HepG2 (cell line): ENCODE data around the gene RBM44. TPM values are rescaled to one million over a fixed set of nuclear protein-coding genes. Genes with fewer than 3 reads are reported as not detected.

ENCODE experiments used
- ATAC-seq: fragments of 200-7000 bp; cut with Tn5 transposase; 3 replicates; pipeline ENCODE4 v1.9.1; 2020; ENCODE audit warnings: mild to moderate bottlenecking, moderate library complexity
- BruUV-seq: library from RNA; stranded (reverse); fragments of 400-500 nt; replicated peaks from 2 replicates; lab custom pipeline; 2021; lab: Mats Ljungman, UMichigan
- CTCF ChIA-PET: fragments of 300-600 bp; formaldehyde crosslinking; extraction: SDS; loops from one replicate; lab custom pipeline; 2021; ENCODE audit warnings: low total read pairs, inconsistent platforms, low intra/inter-chr PET ratio; lab: Yijun Ruan, JAX
- POLR2A ChIA-PET: fragments of 350-600 bp; sonication (Branson Sonifier 250); formaldehyde crosslinking; loops from one replicate; lab custom pipeline; 2020; ENCODE audit warnings: antibody characterized with exemption, inconsistent platforms; lab: Yijun Ruan, JAX
- DNase-seq: peaks from one replicate; pipeline ENCODE4 v3.0.0-alpha.2; 2015; ENCODE audit warnings: low spot score
- FAIRE-seq: peaks from 3 replicates; lab custom pipeline; 2011; peaks lifted over from hg19 to GRCh38; lab: Jason Lieb, UNC
- H2AFZ ChIP-seq: one replicate; pipeline ENCODE4 v1.6.1; 2011; ENCODE audit warnings: low read length, inconsistent platforms
- H3K27ac ChIP-seq: fragments of 300-600 bp; 3 replicates; pipeline ENCODE4 v1.8.0; 2011; ENCODE audit warnings: mixed run types, mild to moderate bottlenecking, mixed read lengths, low read length, inconsistent platforms; ENCODE audit not compliant: insufficient read depth; ENCODE audit errors: extremely low read length
- H3K27me3 ChIP-seq, 2 experiments: fragments of 200-600 bp in 1 of 2; 2 replicates in 1 of 2; 3 replicates in 1 of 2; pipeline versions ENCODE4 v1.6.0 to v1.8.0; 2011; ENCODE audit warnings: low read length in 2 of 2, mild to moderate bottlenecking in 2 of 2, moderate library complexity in 2 of 2, inconsistent platforms in 1 of 2; ENCODE audit not compliant: insufficient read depth in 2 of 2, control insufficient read depth in 1 of 2
- H3K36me3 ChIP-seq, 2 experiments: fragments of 200-600 bp in 1 of 2; replicated peaks in 1 of 2; 2 replicates in 1 of 2; 3 replicates in 1 of 2; pipeline versions ENCODE4 v1.5.1 to v1.8.0; 2011; ENCODE audit warnings: low read length in 2 of 2, inconsistent platforms in 1 of 2; ENCODE audit not compliant: insufficient read depth in 2 of 2, control insufficient read depth in 1 of 2
- H3K4me1 ChIP-seq: 2 replicates; pipeline ENCODE4 v1.5.1; 2012; ENCODE audit warnings: low read length, inconsistent platforms; ENCODE audit not compliant: insufficient read depth
- H3K4me2 ChIP-seq: 2 replicates; pipeline ENCODE4 v1.6.0; 2011; ENCODE audit warnings: low read depth, low read length, inconsistent platforms
- H3K4me3 ChIP-seq, 3 experiments: fragments of 200-600 bp in 1 of 3; sonication (generic), shearing (Covaris generic) in 1 of 3; replicated peaks in 1 of 3; 2 replicates each; pipeline ENCODE4 v1.5.1; 2011 to 2016; ENCODE audit warnings: low read length in 3 of 3, inconsistent platforms in 2 of 3, low read depth in 2 of 3, mild to moderate bottlenecking in 2 of 3, control low read depth in 1 of 3, mixed read lengths in 1 of 3; ENCODE audit not compliant: insufficient read depth in 1 of 3
- H3K79me2 ChIP-seq: one replicate; pipeline ENCODE4 v1.6.1; 2011; ENCODE audit warnings: low read length, inconsistent platforms; ENCODE audit not compliant: insufficient read depth
- H3K9ac ChIP-seq: 2 replicates; pipeline ENCODE4 v1.6.0; 2011; ENCODE audit warnings: mild to moderate bottlenecking, low read depth, low read length, inconsistent platforms; ENCODE audit not compliant: insufficient read depth
- H3K9me3 ChIP-seq: 2 replicates; pipeline ENCODE4 v1.5.1; 2012; ENCODE audit warnings: mild to moderate bottlenecking, low read length
- H4K20me1 ChIP-seq: 2 replicates; pipeline ENCODE4 v1.6.0; 2011; ENCODE audit warnings: inconsistent platforms, mild to moderate bottlenecking, low read length, moderate library complexity; ENCODE audit not compliant: insufficient read depth
- HES4 ChIP-seq: sonication (generic); formaldehyde crosslinking; IDR thresholded peaks from 2 replicates; pipeline ENCODE4 v1.9.0; 2021; ENCODE audit warnings: mild to moderate bottlenecking, missing genetic modification reagents, borderline replicate concordance
- MAFF ChIP-seq: IDR thresholded peaks from 2 replicates; pipeline ENCODE4 v1.6.1; 2011; ENCODE audit warnings: low read depth, low read length, improper control_type of control experiment
- MAFK ChIP-seq, 2 experiments: IDR thresholded peaks in 1 of 2; conservative IDR thresholded peaks in 1 of 2; 2 replicates each; pipeline ENCODE4 v1.6.1; 2011; ENCODE audit warnings: improper control_type of control experiment in 2 of 2, low read length in 2 of 2
- PHF20 ChIP-seq: sonication (generic); formaldehyde crosslinking; IDR thresholded peaks from 2 replicates; pipeline ENCODE4 v1.5.0; 2020; ENCODE audit warnings: mild to moderate bottlenecking, missing genetic modification reagents
- SAFB2 ChIP-seq: sonication (generic); formaldehyde crosslinking; IDR thresholded peaks from 2 replicates; pipeline ENCODE4 v1.5.1; 2020; ENCODE audit warnings: missing genetic modification reagents, low read depth, mild to moderate bottlenecking, borderline replicate concordance
- SRF ChIP-seq: IDR thresholded peaks from 2 replicates; pipeline ENCODE4 v1.6.1; 2011; ENCODE audit warnings: mild to moderate bottlenecking, low read depth, low read length, moderate library complexity
- ZNF878 ChIP-seq: sonication (generic); formaldehyde crosslinking; IDR thresholded peaks from 2 replicates; pipeline ENCODE4 v1.8.1; 2023; ENCODE audit warnings: mild to moderate bottlenecking, missing genetic modification reagents, moderate library complexity
- ZNF879 ChIP-seq: sonication (generic); formaldehyde crosslinking; IDR thresholded peaks from 2 replicates; pipeline ENCODE4 v1.8.1; 2023; ENCODE audit warnings: missing genetic modification reagents
- ZSCAN22 ChIP-seq: sonication (generic); formaldehyde crosslinking; IDR thresholded peaks from 2 replicates; pipeline ENCODE4 v1.4.0; 2020; ENCODE audit warnings: mild to moderate bottlenecking, missing genetic modification reagents
- WGBS: methylation state at CpG from one replicate; pipeline ENCODE4 v1.1.6; 2017; ENCODE audit warnings: low lambda C conversion rate; 5-methylcytosine and 5-hydroxymethylcytosine counted together
- in situ Hi-C: cut with HindIII; loops from 2 replicates; pipeline ENCODE4 v1.10.0; 2017; ENCODE audit warnings: low pct_unique_long_range_greater_than_20kb; ENCODE audit not compliant: extremely low pct_ligation_motif_present
- intact Hi-C: fragments of 100-400 bp; cut with micrococcal nuclease; formaldehyde crosslinking; loops from one replicate; pipeline ENCODE4 v1.10.0; 2022; ENCODE audit not compliant: unreplicated experiment
- polyA plus RNA-seq, 8 experiments: library from polyadenylated mRNA; depleted of rRNA in 3 of 8; stranded (reverse) in 7 of 8; unstranded in 1 of 8; fragments of >200 nt; fragmentation: Illumina TruSeq in 4 of 8; extraction: Trizol in 4 of 8; gene quantifications; 2 replicates each; pipeline versions ENCODE4 v1.2.1 to v1.2.3, GENCODE V29; 2011 to 2016; ENCODE audit warnings: low read depth in 4 of 8, missing spikeins in 1 of 8, mixed read lengths in 1 of 8; ENCODE audit not compliant: insufficient read depth in 1 of 8
- total RNA-seq, 5 experiments: library from RNA; depleted of rRNA; stranded (reverse); fragments of >200 nt; fragmentation: Illumina TruSeq; extraction: Trizol; gene quantifications; 2 replicates each; pipeline ENCODE4 v1.2.3, GENCODE V29; 2016; ENCODE audit warnings: low read depth in 1 of 5
- TF ChIP-seq, protein P1 (sequence below): sonication (generic); formaldehyde crosslinking; IDR thresholded peaks from 2 replicates; pipeline ENCODE4 v1.4.0; 2020; ENCODE audit warnings: mild to moderate bottlenecking, missing genetic modification reagents, borderline replicate concordance

Gene RBM44
- total and polyA plus RNA-seq, 2 of the 13 experiments (the other 11 are each of a cell fraction or from before 2014, with no cell fraction given): 0.13 to 0.50 TPM

GRCh38 chr2:237820421-237820820 lies 21.8 kb downstream of the RBM44 start (continued):
- no peak for TF ChIP-seq SAFB2
- no peak for TF ChIP-seq ZNF878 (CRISPR knock-in tag)

DNA sequence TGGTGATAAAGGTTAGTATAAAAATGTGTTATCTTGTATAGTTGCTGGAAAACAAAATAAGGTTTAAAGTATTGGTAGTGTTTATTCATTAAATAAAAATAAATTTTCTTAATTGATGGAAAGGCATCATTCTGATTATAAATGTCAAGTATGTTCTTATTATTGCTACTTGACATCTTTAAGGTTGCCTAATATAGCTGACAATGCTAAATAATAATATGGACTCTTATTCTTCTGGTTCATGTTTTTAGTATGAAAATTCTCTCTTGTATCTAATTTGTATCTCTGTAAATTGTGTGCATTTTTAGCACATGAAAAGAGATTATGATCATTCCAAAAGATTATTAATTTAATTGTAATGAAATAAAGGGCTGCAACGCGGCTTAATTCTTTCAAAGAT lies 25.0 kb downstream of the RBM44 start:
- ATAC-seq: no peak
- intact Hi-C loops (no loop called here), in situ Hi-C loops (no loop called here)
- no peak for DNase-seq
- H3K79me2 ChIP-seq: no peaks in the 10 kb centered on the region
- H3K36me3 ChIP-seq: no peaks in the 10 kb centered on the region
- TF ChIP-seq, protein P1, sequence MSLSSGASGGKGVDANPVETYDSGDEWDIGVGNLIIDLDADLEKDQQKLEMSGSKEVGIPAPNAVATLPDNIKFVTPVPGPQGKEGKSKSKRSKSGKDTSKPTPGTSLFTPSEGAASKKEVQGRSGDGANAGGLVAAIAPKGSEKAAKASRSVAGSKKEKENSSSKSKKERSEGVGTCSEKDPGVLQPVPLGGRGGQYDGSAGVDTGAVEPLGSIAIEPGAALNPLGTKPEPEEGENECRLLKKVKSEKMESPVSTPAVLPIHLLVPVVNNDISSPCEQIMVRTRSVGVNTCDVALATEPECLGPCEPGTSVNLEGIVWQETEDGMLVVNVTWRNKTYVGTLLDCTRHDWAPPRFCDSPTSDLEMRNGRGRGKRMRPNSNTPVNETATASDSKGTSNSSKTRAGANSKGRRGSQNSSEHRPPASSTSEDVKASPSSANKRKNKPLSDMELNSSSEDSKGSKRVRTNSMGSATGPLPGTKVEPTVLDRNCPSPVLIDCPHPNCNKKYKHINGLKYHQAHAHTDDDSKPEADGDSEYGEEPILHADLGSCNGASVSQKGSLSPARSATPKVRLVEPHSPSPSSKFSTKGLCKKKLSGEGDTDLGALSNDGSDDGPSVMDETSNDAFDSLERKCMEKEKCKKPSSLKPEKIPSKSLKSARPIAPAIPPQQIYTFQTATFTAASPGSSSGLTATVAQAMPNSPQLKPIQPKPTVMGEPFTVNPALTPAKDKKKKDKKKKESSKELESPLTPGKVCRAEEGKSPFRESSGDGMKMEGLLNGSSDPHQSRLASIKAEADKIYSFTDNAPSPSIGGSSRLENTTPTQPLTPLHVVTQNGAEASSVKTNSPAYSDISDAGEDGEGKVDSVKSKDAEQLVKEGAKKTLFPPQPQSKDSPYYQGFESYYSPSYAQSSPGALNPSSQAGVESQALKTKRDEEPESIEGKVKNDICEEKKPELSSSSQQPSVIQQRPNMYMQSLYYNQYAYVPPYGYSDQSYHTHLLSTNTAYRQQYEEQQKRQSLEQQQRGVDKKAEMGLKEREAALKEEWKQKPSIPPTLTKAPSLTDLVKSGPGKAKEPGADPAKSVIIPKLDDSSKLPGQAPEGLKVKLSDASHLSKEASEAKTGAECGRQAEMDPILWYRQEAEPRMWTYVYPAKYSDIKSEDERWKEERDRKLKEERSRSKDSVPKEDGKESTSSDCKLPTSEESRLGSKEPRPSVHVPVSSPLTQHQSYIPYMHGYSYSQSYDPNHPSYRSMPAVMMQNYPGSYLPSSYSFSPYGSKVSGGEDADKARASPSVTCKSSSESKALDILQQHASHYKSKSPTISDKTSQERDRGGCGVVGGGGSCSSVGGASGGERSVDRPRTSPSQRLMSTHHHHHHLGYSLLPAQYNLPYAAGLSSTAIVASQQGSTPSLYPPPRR: no peak
- TF ChIP-seq ZSCAN22 (no peak), MAFF (peak; percentile 85), MAFK (conservative IDR thresholded peaks at IDR 0.05 in 1 of 2, IDR thresholded peaks at IDR 0.05 in 1 of 2; ENCODE audit: low read length in 2 of 2) (peak; percentile 77 to 90), PHF20 (CRISPR knock-in tag) (no peak), HES4 (CRISPR knock-in tag) (no peak), ZNF879 (CRISPR knock-in tag) (no peak), SRF (no peak)
- H3K27ac ChIP-seq: no peak overlapping the region
- CTCF ChIA-PET: no interaction called here
- H3K27me3 ChIP-seq: no peaks in the 10 kb centered on the region; a peak in 1 of 5 replicates
- H3K4me2 ChIP-seq: no peak overlapping the region
- H2AFZ ChIP-seq: no peak overlapping the region
- no peak overlapping the region for H3K4me3 ChIP-seq
- H4K20me1 ChIP-seq: no peaks in the 10 kb centered on the region
- BruUV-seq: no TSS peak
- FAIRE-seq: no peak
- no peaks in the 10 kb centered on the region for H3K4me1 ChIP-seq
- POLR2A ChIA-PET: no interaction called here
- no peak overlapping the region for H3K9ac ChIP-seq
- WGBS: 64% methylated on average over 2 of the region's 2 CpGs
- H3K9me3 ChIP-seq: no peaks in the 10 kb centered on the region
